ENCODE measurements around the gene ITPK1.

Gene ITPK1

DNA sequence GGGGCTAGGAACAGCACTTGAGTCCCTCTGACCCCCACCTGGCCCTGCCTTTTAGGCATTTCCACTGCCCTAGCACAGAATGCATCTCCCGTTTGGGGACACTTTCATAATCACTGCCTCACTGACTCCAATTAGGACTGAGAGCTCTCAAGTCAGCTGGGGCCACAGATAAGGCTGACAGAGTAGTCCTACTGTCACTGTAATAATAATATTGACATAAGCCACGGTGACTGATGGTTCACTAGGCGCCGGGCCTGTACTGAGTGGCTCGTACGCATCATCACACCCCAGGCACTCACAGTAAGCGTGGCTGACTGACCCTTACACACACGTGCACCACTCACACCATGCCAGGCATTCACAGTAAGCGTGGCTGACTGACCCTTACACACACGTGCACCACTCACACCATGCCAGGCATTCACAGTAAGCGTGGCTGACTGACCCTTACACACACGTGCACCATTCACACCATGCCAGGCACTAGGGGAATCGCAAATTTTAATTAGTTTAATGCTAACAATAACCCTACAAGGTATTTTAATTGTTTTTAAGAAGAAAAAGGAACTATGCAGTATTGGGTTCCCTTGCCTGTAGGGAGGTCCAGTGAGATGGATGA, 105.1 kb downstream of the ITPK1 start:
- DNase-seq (ENCODE audit: low read depth in 2 of 2) = no peak

- no peak for DNase-seq (ENCODE audit: low read depth in 2 of 2)
Observed at GRCh38 chr14:93010130-93010499, 105.6 kb downstream of the ITPK1 start.

DNA sequence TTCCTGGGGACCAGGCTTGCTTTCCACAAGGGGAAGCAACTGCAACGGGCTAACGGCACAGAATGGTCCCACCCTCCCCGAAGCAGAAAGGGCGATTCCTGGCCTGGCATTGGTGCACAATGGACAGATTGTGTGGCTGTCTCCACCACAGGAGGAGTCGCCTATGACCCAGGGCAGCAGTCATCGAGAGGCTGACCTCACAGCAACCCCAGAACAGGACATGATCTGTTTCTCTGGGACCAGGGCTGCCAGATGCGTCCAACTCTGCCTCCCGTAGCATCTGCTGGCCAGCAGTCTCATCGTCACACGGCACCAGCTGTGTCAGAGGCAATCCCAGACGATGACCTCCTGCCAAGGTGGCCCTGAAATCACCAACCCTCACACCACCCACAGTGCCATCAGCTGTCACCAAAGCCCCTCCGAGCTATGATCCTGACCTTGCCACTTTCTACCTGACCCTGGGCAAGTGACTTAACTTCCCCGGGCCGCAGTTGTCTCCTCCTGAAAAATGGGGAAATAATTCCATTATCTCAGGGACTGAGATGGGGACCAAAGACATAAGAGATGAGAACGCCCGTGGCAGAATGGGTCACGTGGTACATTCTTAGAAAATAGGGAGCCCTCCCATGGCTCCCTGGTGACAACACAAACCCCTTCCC, 106.1 kb downstream of the ITPK1 start:
- no peak for DNase-seq (ENCODE audit: low read depth in 2 of 2)

- DNase-seq (ENCODE audit: low read depth in 2 of 2) = no peak
Observed at GRCh38 chr14:93008381-93008780, 107.3 kb downstream of the ITPK1 start.

DNA sequence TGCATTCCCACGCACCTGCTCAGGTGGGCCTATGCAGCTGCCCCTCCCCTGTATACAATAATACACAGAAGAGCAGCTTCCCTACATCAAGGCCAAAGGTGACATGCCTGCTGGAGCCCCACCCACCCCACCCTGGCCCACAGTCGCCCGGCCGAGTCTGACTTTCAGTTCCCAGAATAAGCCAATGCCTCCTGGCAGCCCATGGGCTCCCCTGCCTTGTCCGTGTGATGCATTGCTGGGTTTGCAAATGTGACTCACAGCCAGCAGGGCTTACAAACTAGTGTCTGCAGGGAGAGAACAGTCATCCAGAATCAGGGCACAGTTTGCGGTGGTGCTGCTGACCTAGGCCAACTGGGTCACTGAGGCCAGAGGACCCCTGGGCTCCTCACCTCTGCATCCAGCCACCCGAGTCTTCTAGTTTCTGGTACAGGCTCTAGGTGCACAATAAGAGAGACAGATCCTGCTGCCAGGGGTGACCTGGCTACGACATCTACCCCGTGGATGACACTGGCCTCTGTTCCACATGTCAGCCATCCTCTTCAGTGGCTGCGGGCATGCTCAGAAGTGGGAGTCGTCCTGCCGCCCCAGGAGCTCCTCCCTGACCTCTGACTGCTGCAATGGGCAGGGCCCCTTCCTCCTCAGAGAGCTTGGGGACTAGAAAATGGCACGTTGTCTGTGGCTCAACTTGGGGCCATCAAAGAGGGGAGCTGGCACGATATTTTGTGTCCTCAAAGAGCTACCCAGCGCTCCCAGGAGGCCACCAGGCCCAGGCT, 108.3 kb downstream of the ITPK1 start:
- no peak for DNase-seq (ENCODE audit: low read depth in 2 of 2)

GRCh38 chr14:93006567-93007051, 109.1 kb downstream of the ITPK1 start:
- no peak for DNase-seq (ENCODE audit: low read depth in 2 of 2)

- no peak for DNase-seq (ENCODE audit: low read depth in 2 of 2)
Observed at GRCh38 chr14:93005838-93006237, 109.9 kb downstream of the ITPK1 start.

GRCh38 chr14:93005135-93005813, 110.5 kb downstream of the ITPK1 start:
- DNase-seq (ENCODE audit: low read depth in 2 of 2) = no peak

DNA sequence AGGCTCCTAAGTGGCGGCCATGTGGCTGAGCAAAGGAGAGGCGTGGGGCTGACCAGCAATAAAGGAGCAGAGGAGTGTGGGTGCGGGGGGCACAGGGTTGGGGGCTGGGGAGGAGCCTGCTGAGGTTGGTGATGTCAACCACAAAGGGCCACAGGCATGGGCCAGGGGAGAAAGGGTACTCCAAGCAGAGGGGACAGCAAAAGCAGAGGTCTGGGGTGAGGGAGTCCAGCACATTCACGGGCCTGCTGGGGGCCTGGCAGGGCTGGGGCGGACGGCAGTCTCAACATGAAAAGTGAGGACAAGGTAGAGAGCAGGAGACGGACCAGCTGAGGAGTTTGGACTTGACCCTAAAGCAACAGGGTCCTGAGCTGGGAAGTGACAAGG, 111.0 kb downstream of the ITPK1 start:
- DNase-seq (ENCODE audit: low read depth in 2 of 2) = no peak

- no peak for DNase-seq (ENCODE audit: low read depth in 2 of 2)
Observed at GRCh38 chr14:93003945-93004698, 111.6 kb downstream of the ITPK1 start.

DNA sequence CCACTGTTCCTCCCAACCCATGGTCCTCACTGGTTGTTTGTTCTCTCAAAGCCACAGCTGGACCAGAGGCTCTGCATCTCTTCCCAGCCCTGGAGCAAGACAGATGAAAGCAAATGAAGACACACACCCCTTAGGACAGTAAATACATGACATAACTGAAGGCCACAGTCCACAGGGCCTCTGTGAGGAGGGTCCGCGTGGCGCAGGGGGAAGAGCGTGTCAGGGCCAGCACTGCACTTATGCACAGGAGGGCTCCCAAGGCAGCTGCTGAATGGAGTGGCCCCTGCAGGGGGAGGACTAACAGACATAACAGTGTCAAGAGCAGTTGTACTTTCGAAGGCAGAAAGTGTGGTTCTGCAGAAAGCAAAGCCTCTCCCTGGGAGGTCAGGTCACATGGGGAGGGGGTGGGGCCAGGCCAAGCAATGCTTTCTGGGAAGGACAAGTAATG, 112.8 kb downstream of the ITPK1 start:
- no peak for DNase-seq (ENCODE audit: low read depth in 2 of 2)

DNA sequence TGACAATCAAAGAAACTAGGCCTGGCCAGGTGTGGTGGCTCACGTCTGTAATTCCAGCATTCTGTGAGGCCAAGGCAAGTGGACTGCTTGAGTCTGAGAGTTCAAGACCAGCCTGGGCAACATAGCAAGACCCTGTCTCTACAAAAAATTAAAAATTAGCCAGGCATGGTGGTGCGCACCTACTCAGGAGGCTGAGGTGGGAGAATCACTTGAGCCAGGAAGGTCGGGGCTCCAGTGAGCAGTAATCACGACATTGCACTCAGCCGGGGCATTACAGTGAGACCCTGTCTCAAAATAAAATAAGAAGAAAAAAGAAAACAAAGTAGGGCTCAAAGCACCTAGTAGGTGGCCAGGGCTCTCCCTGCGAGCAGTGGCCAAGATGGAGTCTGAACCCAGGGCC, 113.7 kb downstream of the ITPK1 start:
- no peak for DNase-seq (ENCODE audit: low read depth in 2 of 2)

DNA sequence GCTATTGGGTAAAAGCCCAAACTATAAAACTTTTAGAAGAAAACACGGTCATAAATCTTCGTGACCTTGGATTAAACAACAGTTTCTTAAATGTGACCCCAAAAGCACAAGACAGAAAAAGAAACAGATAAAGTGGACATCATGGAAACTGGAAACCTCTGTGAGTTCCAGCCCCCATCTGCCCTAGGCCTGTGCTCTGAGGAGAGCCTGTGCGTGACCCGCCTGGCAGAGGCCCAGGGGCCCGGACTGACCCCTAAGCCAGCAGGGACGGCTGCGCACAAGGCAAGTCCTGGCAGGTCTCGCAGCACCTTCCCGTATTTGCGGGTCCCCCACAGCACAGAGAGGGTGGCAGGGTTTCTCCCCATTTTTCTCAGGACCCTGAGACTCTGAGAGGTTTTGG, 116.8 kb downstream of the ITPK1 start:
- no peak for DNase-seq (ENCODE audit: low read depth in 2 of 2)

- no peak for DNase-seq (ENCODE audit: low read depth in 2 of 2)
Observed at GRCh38 chr14:92997343-92998061, 118.2 kb downstream of the ITPK1 start.

- no peak for DNase-seq (ENCODE audit: low read depth in 2 of 2)
Observed at GRCh38 chr14:92995620-92996019, 120.1 kb downstream of the ITPK1 start.

GRCh38 chr14:92994942-92995341, 120.8 kb downstream of the ITPK1 start:
- no peak for DNase-seq (ENCODE audit: low read depth in 2 of 2)

DNA sequence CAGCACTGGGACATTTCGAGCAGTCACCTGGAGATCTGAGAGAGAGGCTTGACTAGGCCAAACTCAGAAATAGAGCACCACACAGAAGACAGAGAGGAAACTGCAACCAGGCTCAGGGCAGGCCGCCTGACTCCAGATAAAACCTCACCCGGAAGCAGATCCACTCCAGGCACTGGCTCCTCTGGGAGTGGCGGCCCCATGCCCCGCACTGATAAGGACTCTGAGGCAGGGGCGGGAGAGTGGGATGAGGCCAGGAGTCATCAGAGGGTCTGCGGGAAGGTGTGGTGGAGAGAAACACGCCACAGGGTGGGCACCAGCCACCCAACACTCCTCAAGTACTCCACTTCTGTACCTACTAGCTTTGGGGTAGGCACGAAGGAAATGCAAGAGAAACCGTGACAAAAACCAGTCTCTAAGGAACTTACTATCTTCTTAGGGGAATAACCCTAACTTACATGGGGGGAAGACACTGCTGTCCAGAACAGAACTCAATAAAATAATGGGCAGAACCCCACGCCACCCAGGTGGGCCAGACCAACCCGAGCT, 121.5 kb downstream of the ITPK1 start:
- no peak for DNase-seq (ENCODE audit: low read depth in 2 of 2)

DNA sequence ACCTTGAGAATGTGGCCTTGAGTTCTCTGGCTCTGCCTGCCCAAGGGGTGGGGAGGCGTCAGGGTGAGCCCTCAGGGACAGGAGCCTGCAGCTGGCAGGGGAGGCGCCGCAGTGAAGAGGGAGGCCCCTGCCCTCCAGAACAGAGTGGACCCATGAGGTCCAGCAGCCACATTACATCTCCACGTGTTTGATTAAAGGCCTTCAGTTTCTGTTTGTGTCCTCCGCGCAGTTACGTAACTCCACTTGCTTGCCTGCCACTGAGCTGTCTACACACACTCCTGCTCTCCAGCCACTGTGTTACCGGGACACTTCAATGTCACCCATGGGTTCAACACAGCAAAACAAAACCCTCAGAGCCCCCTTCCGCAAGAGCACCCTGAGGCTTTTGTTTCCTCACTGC, 122.4 kb downstream of the ITPK1 start:
- DNase-seq (ENCODE audit: low read depth in 2 of 2) = no peak

DNA sequence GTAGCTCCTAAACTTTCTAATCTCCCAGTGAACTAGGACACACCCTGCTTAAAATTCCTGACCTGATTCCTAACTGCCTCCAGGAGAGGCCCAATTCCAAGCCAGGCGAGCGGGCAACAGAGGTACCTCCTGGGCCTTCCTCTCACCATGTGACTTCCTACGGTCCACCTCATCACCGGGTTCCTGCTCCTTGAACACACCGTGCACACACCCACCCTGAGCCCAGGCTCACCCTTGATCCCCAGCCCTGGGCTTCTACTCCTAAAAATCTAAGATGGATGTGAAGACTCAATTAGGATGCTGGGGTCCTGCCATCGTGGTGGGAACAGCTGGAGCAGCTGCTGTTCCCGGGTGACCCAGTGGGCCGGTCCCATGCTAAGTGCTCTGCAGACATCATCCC, 124.2 kb downstream of the ITPK1 start:
- no peak for DNase-seq (ENCODE audit: low read depth in 2 of 2)

Measured in activated CD4-positive, alpha-beta T cell treated with anti-CD3 and anti-CD28 coated beads for 24 hours (primary cell).